GF-D8 (cell line): Measurements from ENCODE around the gene CLPX.
"Not testable (repeated sequence)": the region's sequence is repeated elsewhere in the genome, so short reads cannot be mapped to it uniquely, and the experiment has no call there.

Source experiments
- DNase-seq: peaks from one replicate; lab custom pipeline; 2025; lab: John Stamatoyannopoulos, UW

The CLPX gene

GRCh38 chr15:65101891-65102708 lies 83.0 kb downstream of the CLPX start:
- DNase-seq = no peak

GRCh38 chr15:65101411-65101890 lies 83.7 kb downstream of the CLPX start:
- no peak for DNase-seq

- DNase-seq = no peak
Observed at GRCh38 chr15:65100442-65100841, 84.7 kb downstream of the CLPX start.

- DNase-seq = not testable (repeated sequence)
Observed at GRCh38 chr15:65099801-65100200, 85.3 kb downstream of the CLPX start.

- DNase-seq = no peak
Observed at GRCh38 chr15:65099336-65099735, 85.8 kb downstream of the CLPX start.
